Brain microvascular endothelial cell (primary cell): ENCODE results near the gene APBA2.

Source experiments
- DNase-seq: peaks from one replicate; pipeline ENCODE4 v3.0.0-alpha.2; 2020
- H3K27ac ChIP-seq: fragments of 250-450 bp; sonication (Bioruptor Pico); 2 replicates; pipeline ENCODE4 v1.5.1; 2020; ENCODE audit warnings: mild to moderate bottlenecking, moderate library complexity
- H3K27me3 ChIP-seq: fragments of 250-450 bp; sonication (Bioruptor Pico); replicated peaks from 2 replicates; pipeline ENCODE4 v1.5.1; 2020; ENCODE audit warnings: mild to moderate bottlenecking
- H3K36me3 ChIP-seq: fragments of 250-450 bp; sonication (Bioruptor Pico); replicated peaks from 2 replicates; pipeline ENCODE4 v1.5.1; 2020; ENCODE audit warnings: mild to moderate bottlenecking
- H3K4me3 ChIP-seq: 2 replicates; pipeline ENCODE4 v1.5.1; 2011; ENCODE audit warnings: low read depth, mild to moderate bottlenecking, control low read depth, low read length, moderate library complexity
- in situ Hi-C: cut with HindIII; loops from 2 replicates; pipeline ENCODE4 v1.10.0; 2017; ENCODE audit warnings: low sequenced_read_pairs, low pct_ligation_motif_present
- TF ChIP-seq, protein P1 (sequence below): IDR thresholded peaks from 2 replicates; pipeline ENCODE4 v1.5.1; 2011; ENCODE audit warnings: low read depth, mild to moderate bottlenecking, moderate library complexity, low read length, control low read depth, inconsistent platforms; ENCODE audit errors: missing control alignments

APBA2 gene

DNA sequence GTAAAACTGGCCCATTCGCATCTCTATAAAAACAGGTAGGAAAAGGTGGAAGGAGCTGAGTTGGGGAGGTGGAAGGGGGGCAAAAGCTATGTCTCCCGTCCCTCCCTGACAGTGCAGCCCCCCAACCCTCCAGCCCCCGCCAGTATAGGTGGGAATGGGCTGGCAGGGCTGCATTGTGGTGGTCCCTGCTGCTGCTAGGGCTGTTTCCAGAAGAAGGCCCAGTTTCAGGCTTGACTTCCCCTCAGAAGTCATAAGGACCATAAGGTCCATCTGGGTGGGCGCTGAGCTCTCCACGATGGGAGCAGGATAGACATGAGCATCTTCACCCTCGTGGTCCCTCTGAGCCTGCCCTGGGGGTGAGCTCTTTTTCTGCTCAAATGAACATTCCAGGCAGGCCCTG lies 44.2 kb downstream of the APBA2 start:
- Histone ChIP-seq H3K4me3 (no peak overlapping the region), H3K36me3 (no peaks in the 10 kb centered on the region), H3K27me3 (no peaks in the 10 kb centered on the region), H3K27ac (no peak overlapping the region)
- TF ChIP-seq, protein P1, sequence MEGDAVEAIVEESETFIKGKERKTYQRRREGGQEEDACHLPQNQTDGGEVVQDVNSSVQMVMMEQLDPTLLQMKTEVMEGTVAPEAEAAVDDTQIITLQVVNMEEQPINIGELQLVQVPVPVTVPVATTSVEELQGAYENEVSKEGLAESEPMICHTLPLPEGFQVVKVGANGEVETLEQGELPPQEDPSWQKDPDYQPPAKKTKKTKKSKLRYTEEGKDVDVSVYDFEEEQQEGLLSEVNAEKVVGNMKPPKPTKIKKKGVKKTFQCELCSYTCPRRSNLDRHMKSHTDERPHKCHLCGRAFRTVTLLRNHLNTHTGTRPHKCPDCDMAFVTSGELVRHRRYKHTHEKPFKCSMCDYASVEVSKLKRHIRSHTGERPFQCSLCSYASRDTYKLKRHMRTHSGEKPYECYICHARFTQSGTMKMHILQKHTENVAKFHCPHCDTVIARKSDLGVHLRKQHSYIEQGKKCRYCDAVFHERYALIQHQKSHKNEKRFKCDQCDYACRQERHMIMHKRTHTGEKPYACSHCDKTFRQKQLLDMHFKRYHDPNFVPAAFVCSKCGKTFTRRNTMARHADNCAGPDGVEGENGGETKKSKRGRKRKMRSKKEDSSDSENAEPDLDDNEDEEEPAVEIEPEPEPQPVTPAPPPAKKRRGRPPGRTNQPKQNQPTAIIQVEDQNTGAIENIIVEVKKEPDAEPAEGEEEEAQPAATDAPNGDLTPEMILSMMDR, result no peak
- in situ Hi-C loops, result no loop called here
- no peak for DNase-seq

DNA sequence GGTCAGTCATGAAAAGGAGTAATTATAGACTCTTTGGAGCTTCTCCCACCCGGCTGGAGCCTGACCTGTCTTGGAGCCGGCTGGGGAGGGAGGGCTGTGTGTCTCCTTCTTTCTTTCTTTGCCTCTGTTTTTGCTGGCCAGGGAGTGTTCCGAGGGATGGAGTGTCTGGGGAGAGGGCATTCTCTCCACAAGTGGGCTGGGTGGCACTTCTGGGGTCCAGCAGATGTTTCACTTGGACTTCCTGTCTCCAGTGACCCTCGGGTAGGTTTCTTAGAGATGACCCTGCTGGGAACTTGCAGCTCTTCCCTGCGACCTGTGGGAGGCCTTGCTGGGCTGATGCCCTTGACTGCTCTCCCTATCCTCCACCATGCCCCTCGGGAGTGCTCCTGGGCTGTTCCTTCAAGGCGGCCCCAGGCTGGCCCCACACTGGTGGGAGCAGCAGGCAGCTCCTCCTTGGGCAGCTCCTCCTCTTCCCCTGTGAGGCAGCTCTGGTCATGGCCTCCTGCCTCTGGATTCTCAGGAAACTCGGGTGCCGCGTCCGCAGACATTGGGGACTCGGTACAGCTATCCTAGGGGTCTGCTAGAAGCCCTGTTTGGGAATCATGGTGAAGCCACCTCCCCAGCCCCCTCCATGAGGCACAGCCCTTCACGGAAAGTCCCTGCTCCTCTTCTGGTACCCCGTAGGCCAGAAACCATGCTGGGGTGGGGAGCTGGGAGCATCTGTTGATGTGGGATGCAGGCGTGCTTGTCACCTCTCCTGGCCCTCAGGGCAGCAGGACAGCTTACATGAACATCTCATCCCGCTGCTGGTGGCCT lies 44.9 kb downstream of the APBA2 start:
- Histone ChIP-seq H3K27ac (no peak overlapping the region), H3K27me3 (no peaks in the 10 kb centered on the region), H3K4me3 (no peak overlapping the region), H3K36me3 (no peaks in the 10 kb centered on the region)
- TF ChIP-seq, protein P1, result no peak
- in situ Hi-C loops, result no loop called here
- DNase-seq, result no peak

DNA sequence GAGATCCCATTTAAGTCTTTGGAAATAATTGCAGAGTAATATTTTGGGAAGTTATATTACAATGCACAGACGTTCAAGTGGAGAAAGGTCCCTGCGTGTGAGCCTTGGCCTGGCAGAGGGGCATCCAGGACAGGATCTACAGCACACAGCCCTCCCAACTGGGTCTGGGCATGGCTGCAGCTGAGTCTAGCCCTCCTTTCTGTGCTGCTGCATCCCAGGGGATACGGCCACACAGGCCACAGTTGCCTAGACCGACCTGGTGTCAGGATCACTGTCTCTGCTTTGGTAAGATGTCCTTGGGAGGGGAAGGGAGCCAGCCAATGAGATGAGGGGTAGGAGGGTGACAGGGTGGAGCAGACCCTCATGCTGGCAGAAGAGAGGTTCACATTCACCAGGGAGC lies 46.1 kb downstream of the APBA2 start:
- H3K27ac ChIP-seq, result no peak overlapping the region
- no peak for DNase-seq
- no peaks in the 10 kb centered on the region for H3K36me3 ChIP-seq
- no peak overlapping the region for H3K4me3 ChIP-seq
- TF ChIP-seq, protein P1, result no peak
- H3K27me3 ChIP-seq, result no peaks in the 10 kb centered on the region
- in situ Hi-C loops, result no loop called here

DNA sequence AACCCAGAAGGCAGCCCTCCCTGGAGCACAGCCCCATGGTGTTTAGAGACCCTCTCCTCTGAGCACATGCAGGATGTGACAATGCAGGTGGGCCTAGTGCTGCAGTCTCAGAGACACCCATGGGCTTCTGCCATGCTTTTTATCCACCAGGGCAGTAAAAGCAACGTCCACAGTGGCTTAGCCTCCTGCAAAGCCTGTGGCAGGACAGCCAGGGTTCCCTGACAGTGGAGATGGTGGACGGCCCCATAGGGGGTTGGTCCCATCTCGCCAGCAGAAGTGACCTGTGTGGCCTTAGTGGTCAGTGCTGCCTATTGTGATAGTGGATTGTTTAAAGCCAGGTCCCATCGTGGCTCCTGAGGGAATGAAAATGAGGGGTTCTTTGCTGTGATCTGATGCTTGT lies 46.6 kb downstream of the APBA2 start:
- Histone ChIP-seq H3K27ac (no peak overlapping the region), H3K36me3 (no peaks in the 10 kb centered on the region), H3K27me3 (no peaks in the 10 kb centered on the region), H3K4me3 (no peak overlapping the region)
- DNase-seq, result no peak
- TF ChIP-seq, protein P1, result no peak
- in situ Hi-C loops, result no loop called here

DNA sequence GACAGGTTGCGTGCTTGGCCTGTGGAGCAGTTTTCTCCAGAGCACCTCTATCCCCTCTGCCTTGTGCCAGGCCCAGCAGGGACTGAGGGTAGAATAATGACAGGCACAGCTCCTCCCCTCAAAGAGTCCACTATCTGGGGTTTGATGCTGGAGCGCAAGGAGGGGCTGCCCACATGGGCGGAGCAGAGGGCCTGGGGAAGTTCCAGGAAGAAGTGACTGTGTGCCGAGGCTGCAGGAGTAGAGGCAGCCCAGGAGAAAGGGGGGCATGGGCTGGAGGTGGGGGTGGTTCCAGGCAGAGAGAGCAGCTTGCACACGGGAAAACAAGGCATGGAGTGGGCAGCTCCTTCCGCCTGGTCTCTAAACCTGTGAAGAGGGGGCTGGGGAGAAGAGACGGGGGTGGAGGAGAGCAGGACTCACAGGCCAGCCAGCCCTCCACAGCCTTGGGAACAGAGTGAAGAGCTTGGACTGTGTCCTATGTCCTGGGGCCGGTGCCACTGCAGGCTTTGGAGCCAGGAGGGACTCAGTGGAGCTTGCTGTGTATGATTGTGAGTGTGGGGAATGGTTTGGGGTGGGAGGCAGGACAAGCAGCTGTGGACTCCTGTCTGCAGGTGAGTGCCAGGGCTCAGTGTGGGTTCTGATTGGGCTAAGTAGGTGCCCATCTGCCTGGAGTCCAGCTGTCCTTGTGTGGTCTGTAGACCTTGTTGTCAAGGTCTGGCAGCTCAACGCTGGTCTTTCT lies 48.1 kb downstream of the APBA2 start:
- TF ChIP-seq, protein P1, result no peak
- no peak overlapping the region for H3K27ac ChIP-seq
- no peaks in the 10 kb centered on the region for H3K27me3 ChIP-seq
- DNase-seq, result no peak
- no peaks in the 10 kb centered on the region for H3K36me3 ChIP-seq
- no peak overlapping the region for H3K4me3 ChIP-seq
- in situ Hi-C loops, result no loop called here

DNA sequence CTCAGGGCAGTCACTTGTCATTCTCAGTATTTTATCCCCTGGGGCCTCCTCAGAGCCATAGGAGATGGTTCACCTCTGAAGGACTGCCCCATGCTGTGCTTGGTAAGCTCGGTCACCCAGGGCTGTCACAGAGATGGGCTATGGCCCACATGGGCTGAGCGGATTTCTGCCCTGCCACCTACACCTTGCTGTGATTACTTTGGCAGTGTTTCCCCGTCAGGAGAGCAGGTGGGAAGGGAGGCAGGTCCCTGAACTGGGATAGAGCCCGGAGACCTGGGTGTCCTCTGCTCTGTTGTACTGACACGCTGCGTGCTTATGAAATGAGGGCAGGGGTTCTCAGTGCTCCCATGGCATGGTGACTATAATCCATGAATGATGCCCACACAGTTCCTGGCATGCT lies 48.9 kb downstream of the APBA2 start:
- DNase-seq, result no peak

More for the DNA sequence above, 48.9 kb downstream of the APBA2 start:
- TF ChIP-seq, protein P1, result no peak
- in situ Hi-C loops, result no loop called here
- Histone ChIP-seq H3K27ac (no peak overlapping the region), H3K27me3 (no peaks in the 10 kb centered on the region), H3K4me3 (no peak overlapping the region), H3K36me3 (no peaks in the 10 kb centered on the region)
